PC-9 (cell line): ENCODE measurements around the gene ERMAP. TPM values are rescaled to one million over a fixed set of nuclear protein-coding genes. Genes with fewer than 3 reads are reported as not detected.

Experiments used
- BruUV-seq: library from RNA; stranded (reverse); fragments of 400-500 nt; replicated peaks from 2 replicates; lab custom pipeline; 2021; lab: Mats Ljungman, UMichigan
- CTCF ChIA-PET: fragments of 300-600 bp; sonication (Branson Sonifier 250); formaldehyde crosslinking; loops from one replicate; lab custom pipeline; 2022; ENCODE audit warnings: antibody characterized with exemption; lab: Charles Lee
- POLR2A ChIA-PET: fragments of 300-600 bp; sonication (Branson Sonifier 250); formaldehyde crosslinking; loops from one replicate; lab custom pipeline; 2022; ENCODE audit warnings: antibody characterized with exemption; ENCODE audit not compliant: unreplicated experiment; lab: Charles Lee
- DNase-seq, 2 experiments: peaks; one replicate each; pipeline versions ENCODE4 v3.0.0 to v3.0.0-alpha.2; 2015 to 2022; ENCODE audit warnings: mixed read lengths in 1 of 2
- H2AFZ ChIP-seq: fragments of 200-600 bp; sonication (generic); 2 replicates; pipeline ENCODE4 v1.8.1; 2017; ENCODE audit warnings: antibody characterized with exemption
- H3F3A ChIP-seq: fragments of 200-600 bp; sonication (generic); 2 replicates; pipeline ENCODE4 v1.8.1; 2017; ENCODE audit warnings: antibody characterized with exemption, mild to moderate bottlenecking, low read depth; ENCODE audit not compliant: insufficient read depth
- H3K27ac ChIP-seq: fragments of 200-600 bp; sonication (generic); 2 replicates; pipeline ENCODE4 v1.6.1; 2016; ENCODE audit warnings: mixed run types
- H3K27me3 ChIP-seq: fragments of 200-600 bp; sonication (generic); 2 replicates; pipeline ENCODE4 v1.6.1; 2016; ENCODE audit warnings: low read depth, mixed run types; ENCODE audit not compliant: insufficient read depth
- H3K36me3 ChIP-seq: fragments of 200-600 bp; sonication (generic); 2 replicates; pipeline ENCODE4 v1.6.1; 2016; ENCODE audit warnings: low read depth, mixed run types
- H3K4me1 ChIP-seq: fragments of 200-600 bp; sonication (generic); replicated peaks from 2 replicates; pipeline ENCODE4 v1.6.1; 2016; ENCODE audit warnings: mixed run types; ENCODE audit not compliant: insufficient read depth
- H3K4me2 ChIP-seq: fragments of 200-600 bp; sonication (generic); 2 replicates; pipeline ENCODE4 v1.6.1; 2017; ENCODE audit warnings: mixed run types
- H3K4me3 ChIP-seq: fragments of 200-600 bp; sonication (generic); 2 replicates; pipeline ENCODE4 v1.6.1; 2016; ENCODE audit warnings: mixed run types
- H3K79me2 ChIP-seq: fragments of 200-600 bp; sonication (generic); 2 replicates; pipeline ENCODE4 v1.6.1; 2017; ENCODE audit warnings: low read depth, mixed run types
- H3K9me2 ChIP-seq: fragments of 200-600 bp; sonication (generic); 2 replicates; pipeline ENCODE4 v1.8.1; 2017; ENCODE audit warnings: mild to moderate bottlenecking; ENCODE audit not compliant: insufficient read depth
- H3K9me3 ChIP-seq: fragments of 200-600 bp; sonication (generic); 2 replicates; pipeline ENCODE4 v1.8.1; 2016; ENCODE audit warnings: low read depth; ENCODE audit not compliant: insufficient read depth
- H4K20me1 ChIP-seq: fragments of 200-600 bp; sonication (generic); 2 replicates; pipeline ENCODE4 v1.8.1; 2017; ENCODE audit not compliant: insufficient read depth
- CTCF ChIP-seq: fragments of 200-600 bp; sonication (generic); conservative IDR thresholded peaks from 2 replicates; pipeline ENCODE4 v1.6.1; 2017; ENCODE audit warnings: mixed run types, antibody characterized with exemption, mild to moderate bottlenecking, moderate library complexity
- EZH2 ChIP-seq: fragments of 200-600 bp; sonication (generic); IDR thresholded peaks from 2 replicates; pipeline ENCODE4 v1.8.0; 2017; ENCODE audit warnings: antibody characterized with exemption, low read depth
- intact Hi-C: fragments of 100-400 bp; cut with micrococcal nuclease; formaldehyde crosslinking; loops from one replicate; pipeline ENCODE4 v1.10.0; 2022; ENCODE audit not compliant: unreplicated experiment
- total RNA-seq: library from RNA; stranded (reverse); gene quantifications from 2 replicates; pipeline ENCODE4 v1.2.3, GENCODE V29; 2021

Gene ERMAP
- total RNA-seq, 1 experiment from 2014 or later, result 20.8 TPM

- Histone ChIP-seq H3K79me2 (peaks cover 19% of the 10 kb centered on the region; the same call in 1 of the 2 replicates), H4K20me1 (peaks cover 4% of the 10 kb centered on the region; the same call in 1 of the 2 replicates), H3K4me1 (peaks cover 34% of the 10 kb centered on the region), H3K4me2 (no peak overlapping the region), H3K36me3 (0 out of 2 replicates have a peak, but pooled peaks cover 3% of the 10 kb centered on the region), H3K27ac (no peak overlapping the region), H3K4me3 (no peak overlapping the region), H3K9me2 (no peaks in the 10 kb centered on the region), H3K27me3 (no peaks in the 10 kb centered on the region), H3K9me3 (peaks cover 5% of the 10 kb centered on the region; the same call in 1 of the 2 replicates), H3F3A (peaks cover 22% of the 10 kb centered on the region; the same call in 1 of the 2 replicates), H2AFZ (no peak overlapping the region)
- ChIA-PET POLR2A (interaction anchor here (0.6 kb wide), 1 partner anchor 1954 kb away, joined by 6 read pairs; the partner anchor contains the start of gene RPS8), CTCF (interaction anchor here (0.7 kb wide), 1 partner anchor 114 kb away, joined by 6 read pairs; no protein-coding TSS in a partner anchor)
- intact Hi-C loops, result no loop called here
- no peak for TF ChIP-seq CTCF
- no peak for TF ChIP-seq EZH2
- DNase-seq, result no peak
- no TSS peak for BruUV-seq
Observed at GRCh38 chr1:42820813-42821212, 3.9 kb downstream of the ERMAP start.

- no peaks in the 10 kb centered on the region for H3K9me2 ChIP-seq
- H3K9me3 ChIP-seq, result peaks cover 5% of the 10 kb centered on the region; the same call in 1 of the 2 replicates
- peaks cover 14% of the 10 kb centered on the region; the same call in 1 of the 2 replicates for H3F3A ChIP-seq
- POLR2A ChIA-PET, result no interaction called here
- TF ChIP-seq EZH2, result no peak
- H3K36me3 ChIP-seq, result 0 out of 2 replicates have a peak, but pooled peaks cover 3% of the 10 kb centered on the region
- intact Hi-C loops, result no loop called here
- no peak overlapping the region for H3K27ac ChIP-seq
- CTCF ChIA-PET, result no interaction called here
- H3K27me3 ChIP-seq, result no peaks in the 10 kb centered on the region
- BruUV-seq, result no TSS peak
- peaks cover 12% of the 10 kb centered on the region; the same call in 1 of the 2 replicates for H3K79me2 ChIP-seq
- H3K4me2 ChIP-seq, result no peak overlapping the region
- H4K20me1 ChIP-seq, result peaks cover 4% of the 10 kb centered on the region; the same call in 1 of the 2 replicates
- DNase-seq, result no peak
- H3K4me3 ChIP-seq, result no peak overlapping the region
- H2AFZ ChIP-seq, result no peak overlapping the region
- peaks cover 25% of the 10 kb centered on the region for H3K4me1 ChIP-seq
Observed at GRCh38 chr1:42821690-42822089, 4.8 kb downstream of the ERMAP start.

- Histone ChIP-seq H4K20me1 (no peaks in the 10 kb centered on the region), H3K4me3 (0 out of 2 replicates have a peak overlapping the region, but pooled peaks have one; percentile 13), H3K4me1 (peaks cover 20% of the 10 kb centered on the region), H3K27ac (peak overlapping the region; percentile 66), H3F3A (peaks cover 14% of the 10 kb centered on the region; the same call in 1 of the 2 replicates), H3K4me2 (peak overlapping the region; percentile 41), H3K9me2 (no peaks in the 10 kb centered on the region), H3K27me3 (no peaks in the 10 kb centered on the region), H2AFZ (no peak overlapping the region), H3K36me3 (0 out of 2 replicates have a peak, but pooled peaks cover 3% of the 10 kb centered on the region), H3K9me3 (peaks cover 5% of the 10 kb centered on the region; the same call in 1 of the 2 replicates), H3K79me2 (peaks cover 7% of the 10 kb centered on the region; the same call in 1 of the 2 replicates)
- DNase-seq, result peak in 1 of 2 experiments; percentile 53
- CTCF ChIA-PET, result no interaction called here
- intact Hi-C loops, result no loop called here
- POLR2A ChIA-PET, result interaction anchor here (0.5 to 0.7 kb wide), 3 partner anchors 57 to 1429 kb away, joined by 3 to 20 read pairs (median 5); partner anchors contain the start of gene KDM4A
- no TSS peak for BruUV-seq
- TF ChIP-seq CTCF, result no peak
- TF ChIP-seq EZH2, result no peak
Observed at GRCh38 chr1:42822800-42823392, 6.0 kb downstream of the ERMAP start.
